GM19395 (cell line): ENCODE results near the gene SRCAP.

Experiments
- ATAC-seq: cut with Tn5 transposase; IDR thresholded peaks from one replicate; pipeline ENCODE4 v1.9.1; 2021; ENCODE audit warnings: mild to moderate bottlenecking, moderate library complexity; ENCODE audit not compliant: unreplicated experiment

The SRCAP gene

DNA sequence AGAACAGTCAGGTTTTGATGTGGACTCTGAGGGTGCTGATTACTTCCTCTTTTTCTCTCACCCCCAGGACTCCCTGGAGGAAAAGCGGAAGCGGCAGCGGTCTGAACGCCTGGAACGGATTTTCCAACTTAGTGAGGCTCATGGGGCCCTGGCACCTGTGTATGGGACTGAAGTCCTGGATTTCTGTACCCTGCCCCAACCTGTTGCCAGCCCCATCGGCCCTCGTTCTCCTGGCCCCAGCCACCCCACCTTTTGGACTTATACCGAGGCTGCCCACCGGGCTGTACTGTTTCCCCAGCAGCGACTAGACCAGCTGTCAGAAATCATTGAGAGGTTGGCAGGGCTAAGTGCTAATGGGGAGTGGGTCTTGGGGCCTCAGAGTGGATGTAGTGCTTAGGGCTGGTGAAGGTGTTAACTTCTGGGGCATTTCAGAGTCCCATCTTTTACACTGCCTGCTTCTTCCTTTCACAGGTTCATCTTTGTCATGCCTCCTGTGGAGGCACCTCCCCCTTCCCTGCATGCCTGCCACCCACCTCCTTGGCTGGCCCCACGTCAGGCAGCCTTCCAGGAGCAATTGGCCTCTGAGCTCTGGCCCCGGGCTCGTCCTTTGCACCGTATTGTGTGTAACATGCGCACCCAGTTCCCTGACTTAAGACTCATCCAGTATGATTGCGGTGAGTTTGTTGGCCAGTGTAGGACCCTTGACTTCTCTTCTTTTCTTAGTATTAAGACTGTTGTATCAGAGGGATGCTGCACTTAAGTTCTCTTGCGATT, 30.1 kb downstream of the SRCAP start:
- no peak for ATAC-seq

DNA sequence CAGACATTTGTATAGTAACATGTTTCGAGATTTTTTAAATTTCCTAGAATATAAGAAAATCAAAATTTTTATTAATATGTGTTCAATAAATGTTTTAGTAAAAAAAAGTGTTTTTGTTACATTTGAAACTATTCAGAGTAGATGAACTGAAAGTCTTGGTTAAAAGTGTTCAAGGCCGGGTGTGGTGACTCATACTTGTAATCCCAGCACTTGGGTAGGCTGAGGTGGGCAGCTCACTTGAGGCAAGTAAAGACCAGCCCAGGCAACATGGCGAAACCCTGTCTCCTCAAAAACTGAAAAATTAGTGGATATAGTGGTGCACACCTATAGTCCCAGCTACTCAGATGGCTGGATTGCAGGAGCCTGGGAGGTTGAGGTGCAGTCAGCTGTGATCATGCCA, 32.4 kb downstream of the SRCAP start:
- no peak for ATAC-seq

DNA sequence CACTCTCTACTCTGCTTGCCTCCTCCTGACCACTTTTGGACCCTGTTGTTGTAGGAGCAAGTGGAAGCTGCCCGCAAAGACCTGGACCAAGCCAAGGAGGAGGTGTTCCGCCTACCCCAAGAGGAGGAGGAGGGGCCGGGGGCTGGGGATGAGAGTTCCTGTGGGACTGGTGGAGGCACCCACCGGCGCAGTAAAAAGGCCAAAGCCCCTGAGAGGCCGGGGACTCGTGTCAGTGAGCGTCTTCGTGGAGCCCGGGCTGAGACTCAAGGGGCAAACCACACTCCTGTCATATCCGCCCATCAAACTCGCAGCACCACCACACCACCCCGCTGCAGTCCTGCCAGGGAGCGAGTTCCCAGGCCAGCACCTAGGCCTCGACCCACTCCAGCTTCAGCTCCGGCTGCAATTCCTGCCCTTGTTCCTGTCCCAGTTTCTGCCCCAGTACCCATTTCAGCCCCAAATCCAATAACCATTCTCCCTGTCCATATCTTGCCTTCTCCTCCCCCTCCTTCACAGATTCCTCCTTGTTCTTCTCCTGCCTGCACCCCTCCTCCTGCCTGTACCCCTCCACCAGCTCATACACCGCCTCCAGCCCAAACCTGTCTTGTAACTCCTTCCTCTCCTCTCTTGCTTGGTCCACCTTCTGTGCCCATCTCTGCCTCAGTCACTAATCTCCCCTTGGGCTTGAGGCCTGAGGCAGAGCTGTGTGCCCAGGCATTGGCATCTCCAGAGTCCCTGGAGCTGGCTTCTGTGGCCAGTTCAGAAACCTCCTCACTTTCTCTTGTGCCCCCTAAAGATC, 38.2 kb downstream of the SRCAP start:
- no peak for ATAC-seq

DNA sequence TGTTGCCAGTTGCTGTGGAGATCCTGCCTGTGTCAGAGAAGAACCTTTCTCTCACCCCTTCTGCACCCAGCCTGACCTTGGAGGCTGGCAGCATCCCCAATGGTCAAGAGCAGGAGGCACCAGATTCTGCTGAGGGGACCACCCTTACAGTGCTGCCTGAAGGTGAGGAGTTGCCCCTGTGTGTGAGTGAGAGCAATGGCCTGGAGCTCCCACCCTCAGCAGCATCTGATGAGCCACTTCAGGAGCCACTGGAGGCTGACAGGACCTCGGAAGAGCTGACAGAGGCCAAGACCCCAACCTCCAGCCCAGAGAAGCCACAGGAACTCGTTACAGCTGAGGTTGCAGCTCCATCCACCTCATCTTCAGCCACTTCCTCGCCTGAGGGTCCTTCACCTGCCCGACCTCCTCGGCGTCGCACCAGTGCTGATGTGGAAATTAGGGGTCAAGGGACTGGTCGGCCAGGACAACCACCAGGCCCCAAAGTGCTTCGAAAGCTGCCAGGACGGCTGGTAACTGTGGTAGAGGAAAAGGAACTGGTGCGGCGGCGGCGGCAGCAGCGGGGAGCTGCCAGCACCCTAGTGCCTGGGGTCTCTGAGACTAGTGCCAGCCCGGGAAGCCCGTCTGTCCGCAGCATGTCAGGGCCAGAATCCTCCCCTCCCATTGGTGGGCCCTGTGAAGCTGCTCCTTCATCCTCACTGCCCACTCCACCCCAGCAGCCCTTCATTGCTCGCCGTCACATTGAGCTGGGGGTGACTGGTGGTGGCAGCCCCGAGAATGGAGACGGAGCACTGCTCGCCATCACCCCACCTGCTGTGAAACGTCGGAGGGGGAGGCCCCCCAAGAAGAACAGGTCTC, 39.0 kb downstream of the SRCAP start:
- ATAC-seq = no peak

DNA sequence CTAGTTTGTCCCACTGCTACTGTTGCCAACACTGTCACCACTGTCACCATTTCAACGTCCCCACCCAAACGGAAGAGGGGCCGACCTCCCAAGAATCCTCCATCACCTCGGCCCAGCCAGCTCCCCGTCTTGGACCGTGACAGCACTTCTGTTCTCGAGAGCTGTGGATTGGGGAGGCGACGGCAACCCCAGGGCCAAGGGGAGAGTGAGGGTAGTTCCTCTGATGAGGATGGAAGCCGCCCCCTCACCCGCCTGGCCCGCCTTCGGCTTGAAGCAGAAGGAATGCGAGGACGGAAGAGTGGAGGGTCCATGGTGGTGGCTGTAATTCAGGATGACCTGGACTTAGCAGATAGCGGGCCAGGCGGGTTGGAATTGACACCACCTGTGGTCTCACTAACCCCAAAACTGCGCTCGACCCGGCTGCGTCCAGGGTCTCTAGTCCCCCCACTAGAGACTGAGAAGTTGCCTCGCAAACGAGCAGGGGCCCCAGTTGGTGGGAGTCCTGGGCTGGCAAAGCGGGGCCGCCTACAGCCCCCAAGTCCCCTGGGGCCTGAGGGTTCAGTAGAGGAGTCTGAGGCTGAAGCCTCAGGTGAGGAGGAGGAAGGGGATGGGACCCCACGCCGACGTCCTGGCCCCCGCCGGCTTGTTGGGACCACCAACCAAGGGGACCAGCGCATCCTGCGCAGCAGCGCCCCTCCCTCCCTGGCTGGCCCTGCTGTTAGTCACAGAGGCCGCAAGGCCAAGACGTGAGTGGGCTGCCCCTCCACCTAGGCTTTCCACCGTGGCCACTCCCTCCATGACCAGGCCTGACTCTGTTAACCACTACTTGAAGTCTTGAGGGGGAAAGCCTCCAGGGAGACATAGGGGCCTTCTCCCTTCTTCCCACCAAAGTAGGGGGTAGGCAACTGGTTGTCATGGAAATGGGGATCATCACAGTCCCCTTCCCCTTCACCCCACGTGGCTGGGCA, 40.3 kb downstream of the SRCAP start:
- ATAC-seq = no peak

DNA sequence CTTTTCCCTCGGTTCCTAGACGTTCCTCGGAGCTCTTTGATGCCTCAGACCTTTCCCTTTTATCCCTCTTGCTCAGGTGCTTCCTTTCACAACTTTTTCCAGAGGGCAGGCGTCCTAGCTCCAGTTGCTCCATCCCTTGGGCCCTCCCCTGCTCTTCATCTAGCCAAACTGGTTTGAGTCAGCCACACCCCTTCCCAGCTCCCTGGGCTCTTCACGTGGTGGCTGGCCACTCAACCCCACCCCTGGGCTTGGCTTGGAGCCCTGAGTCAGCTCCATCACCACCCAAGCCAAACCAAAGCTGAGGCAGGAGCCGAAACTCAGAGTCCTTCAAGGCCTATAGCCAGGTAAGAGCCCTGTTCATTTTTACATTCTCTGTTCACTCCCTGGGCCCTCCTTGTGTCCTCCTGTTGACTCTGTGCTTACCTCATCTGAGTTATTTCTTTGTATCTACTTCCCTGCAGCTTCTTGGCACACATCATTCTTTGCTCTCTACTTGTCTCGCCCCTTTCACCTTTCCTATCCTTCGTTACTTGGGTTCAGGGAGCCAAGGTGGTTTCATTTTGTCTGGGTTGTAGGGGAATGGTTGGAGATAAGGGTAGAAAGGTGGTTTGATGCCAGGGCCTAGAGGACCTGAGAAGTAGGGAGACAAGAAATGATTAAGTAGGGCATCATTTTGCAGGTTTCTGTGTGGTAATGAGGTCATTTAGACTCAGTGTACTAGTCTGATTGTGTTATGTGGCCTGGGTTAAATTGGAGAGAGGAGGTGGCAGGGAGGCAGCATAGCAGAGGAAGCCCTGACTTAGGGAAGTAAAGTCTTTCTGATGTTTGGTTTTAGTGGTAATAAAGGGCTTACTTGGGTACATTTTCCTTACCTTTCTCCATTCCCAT, 41.6 kb downstream of the SRCAP start:
- no peak for ATAC-seq

DNA sequence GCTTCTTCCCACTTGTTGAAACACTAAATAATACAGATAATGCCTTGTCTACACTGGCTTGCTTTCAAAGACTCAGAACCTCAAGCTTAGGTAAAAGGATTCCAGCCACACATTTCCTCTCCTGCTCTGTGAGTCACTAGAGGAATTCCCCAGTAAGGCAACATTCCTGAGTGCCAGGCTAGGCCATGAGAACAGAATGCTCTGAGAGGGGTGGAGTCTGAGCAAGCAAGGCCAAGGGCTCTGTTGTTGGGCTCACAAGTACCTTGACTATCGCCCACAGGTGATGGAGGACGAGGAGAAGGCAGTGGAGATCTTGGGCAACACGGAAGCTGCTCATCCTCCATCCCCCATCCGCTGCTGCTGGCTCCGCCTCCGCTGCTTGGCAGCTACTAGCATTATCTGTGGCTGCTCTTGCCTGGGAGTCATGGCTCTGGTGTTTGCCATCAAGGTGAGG, 42.5 kb downstream of the SRCAP start:
- no peak for ATAC-seq

DNA sequence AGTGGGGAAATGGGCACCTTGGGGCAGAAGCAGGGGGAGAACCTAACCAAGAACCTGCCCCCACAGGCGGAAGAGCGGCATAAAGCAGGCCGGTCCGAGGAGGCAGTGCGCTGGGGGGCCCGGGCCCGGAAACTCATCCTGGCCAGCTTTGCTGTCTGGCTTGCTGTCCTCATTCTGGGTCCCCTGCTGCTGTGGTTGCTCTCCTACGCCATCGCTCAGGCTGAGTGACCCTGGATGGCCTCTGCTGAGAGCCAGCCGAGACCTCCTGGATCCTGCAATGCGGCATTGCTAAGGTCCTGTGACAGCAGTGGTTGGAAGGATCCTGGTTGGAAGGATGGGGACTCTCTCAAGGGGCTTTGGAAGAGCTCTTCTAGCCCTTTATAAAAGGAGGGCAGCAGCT, 44.7 kb downstream of the SRCAP start:
- no peak for ATAC-seq

DNA sequence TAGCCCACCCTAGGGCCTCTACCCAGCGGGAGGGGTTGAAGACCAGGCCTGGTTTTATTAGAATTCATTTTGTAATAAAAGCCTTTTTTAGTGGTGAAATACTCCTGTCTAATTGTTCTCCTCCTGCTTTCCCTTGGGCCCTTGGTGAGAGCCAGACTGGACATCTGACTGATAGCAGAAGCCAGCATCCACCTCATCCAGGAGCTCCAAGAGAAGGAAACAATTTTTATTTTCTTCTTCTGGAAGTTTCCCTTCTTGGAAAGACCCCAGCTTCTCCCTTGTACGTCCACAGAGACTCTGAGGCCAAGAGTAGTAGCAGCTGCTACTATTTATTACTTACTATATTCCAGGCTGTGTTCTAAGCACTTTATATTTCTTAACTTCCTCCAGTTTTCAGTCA, 45.2 kb downstream of the SRCAP start:
- no peak for ATAC-seq

DNA sequence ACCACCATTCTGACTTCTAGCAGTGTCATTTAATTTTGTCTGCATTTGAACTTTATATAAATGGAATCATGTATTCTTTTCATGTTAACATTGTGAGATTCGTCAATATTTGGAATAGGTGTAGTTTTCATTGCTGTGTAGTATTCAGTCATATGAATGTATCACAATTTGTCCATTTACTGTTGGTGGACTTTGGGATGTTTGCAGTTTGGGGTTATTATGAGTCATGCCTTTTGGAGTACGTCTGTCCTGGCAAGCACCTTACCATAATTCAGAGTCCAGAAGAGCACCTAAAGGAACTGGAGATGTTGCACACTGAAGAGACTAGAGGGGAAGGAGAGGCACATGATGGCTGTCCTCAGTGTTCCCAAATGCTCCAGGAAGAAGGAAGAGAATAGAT, 46.1 kb downstream of the SRCAP start:
- no peak for ATAC-seq

DNA sequence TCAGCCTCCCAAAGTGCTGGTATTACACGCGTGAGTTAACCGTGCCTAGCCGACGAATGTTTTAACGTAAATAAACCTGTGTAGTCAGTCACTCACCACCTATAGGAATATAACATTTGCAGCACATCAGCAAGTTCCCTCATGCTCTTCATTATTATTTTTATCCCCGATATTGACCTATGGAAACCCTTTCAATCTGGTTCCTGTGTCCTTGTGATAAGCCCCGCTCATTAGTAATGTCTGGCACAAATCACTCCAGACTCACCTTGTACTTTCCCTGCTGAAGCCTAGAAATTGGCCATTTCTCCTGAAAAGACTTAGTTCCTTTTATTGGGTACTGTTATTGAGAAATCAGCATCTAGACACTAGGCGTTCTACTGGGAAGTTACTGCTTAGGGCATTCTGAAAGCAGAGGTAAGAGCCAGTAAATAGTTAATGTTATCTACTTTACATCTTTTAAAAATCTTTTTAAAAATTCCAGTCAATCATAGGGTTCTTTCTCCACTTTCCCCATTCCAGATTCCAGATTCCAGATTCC, 47.7 kb downstream of the SRCAP start:
- ATAC-seq = no peak

DNA sequence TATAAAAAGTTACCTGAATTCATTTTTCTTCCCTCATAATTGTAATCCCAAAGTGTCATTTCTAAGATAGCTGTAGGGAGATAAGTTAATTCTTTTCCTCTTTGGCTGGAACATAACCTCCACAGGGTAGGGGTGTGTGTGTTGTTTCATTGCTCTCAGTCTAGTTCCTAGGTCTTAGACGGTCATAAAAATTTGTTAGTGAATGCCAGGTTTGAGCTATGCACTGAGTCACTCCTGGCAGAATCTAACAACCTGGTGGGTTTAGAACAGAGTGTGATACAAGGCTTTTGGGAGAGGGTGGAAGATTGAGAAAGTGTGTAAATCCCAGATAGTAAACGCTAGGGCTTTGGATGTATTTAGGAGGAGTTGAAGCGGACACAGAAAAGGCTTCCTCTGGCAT, 48.4 kb downstream of the SRCAP start:
- ATAC-seq = no peak

DNA sequence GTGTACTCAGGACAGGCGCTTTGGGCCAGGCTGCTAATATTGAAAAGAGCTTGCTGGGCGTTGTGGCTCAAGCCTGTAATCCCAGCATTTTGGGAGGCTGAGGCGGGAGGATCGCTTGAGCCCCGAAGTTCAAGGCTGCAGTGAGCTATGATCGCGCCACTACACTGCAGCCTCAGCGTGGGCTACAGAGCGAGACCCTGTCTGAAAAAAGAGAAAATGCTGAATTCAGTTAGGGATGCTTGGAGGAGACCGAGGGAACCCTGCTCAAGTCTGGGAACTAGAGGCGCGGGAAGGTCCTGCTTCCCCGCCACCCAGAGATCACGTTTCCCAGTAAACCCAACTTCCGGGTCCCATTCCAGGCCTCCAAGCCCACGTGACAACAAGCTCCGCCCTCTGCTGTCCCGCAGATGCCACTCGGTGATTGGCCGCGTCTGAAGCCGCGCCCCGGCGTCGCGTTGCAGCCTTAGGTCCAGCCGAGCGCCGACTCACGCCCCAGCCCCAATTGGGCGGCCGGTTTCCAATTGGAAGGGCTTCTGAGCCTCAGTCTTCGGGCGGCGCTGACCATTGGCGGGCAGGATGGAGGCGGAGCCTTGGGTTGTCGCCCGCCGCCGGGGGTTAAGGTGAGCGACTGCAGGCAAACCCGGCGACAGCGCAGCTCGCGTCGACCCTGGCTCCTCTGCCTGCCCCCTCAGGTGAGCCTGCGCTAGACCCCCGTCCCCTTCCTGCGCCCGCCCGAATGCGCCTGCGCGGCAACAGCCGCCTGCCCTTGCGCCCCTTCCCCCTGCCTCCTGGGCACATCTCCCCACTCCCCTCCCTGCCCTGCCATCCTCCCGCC, 49.0 kb downstream of the SRCAP start, which contains the start of gene PHKG2:
TSS of gene PHKG2 (plus strand) at position 627 of the 835 bp plus-strand sequence. CDS start 396 bp downstream, outside the sequence.
- peak; percentile 98 for ATAC-seq

DNA sequence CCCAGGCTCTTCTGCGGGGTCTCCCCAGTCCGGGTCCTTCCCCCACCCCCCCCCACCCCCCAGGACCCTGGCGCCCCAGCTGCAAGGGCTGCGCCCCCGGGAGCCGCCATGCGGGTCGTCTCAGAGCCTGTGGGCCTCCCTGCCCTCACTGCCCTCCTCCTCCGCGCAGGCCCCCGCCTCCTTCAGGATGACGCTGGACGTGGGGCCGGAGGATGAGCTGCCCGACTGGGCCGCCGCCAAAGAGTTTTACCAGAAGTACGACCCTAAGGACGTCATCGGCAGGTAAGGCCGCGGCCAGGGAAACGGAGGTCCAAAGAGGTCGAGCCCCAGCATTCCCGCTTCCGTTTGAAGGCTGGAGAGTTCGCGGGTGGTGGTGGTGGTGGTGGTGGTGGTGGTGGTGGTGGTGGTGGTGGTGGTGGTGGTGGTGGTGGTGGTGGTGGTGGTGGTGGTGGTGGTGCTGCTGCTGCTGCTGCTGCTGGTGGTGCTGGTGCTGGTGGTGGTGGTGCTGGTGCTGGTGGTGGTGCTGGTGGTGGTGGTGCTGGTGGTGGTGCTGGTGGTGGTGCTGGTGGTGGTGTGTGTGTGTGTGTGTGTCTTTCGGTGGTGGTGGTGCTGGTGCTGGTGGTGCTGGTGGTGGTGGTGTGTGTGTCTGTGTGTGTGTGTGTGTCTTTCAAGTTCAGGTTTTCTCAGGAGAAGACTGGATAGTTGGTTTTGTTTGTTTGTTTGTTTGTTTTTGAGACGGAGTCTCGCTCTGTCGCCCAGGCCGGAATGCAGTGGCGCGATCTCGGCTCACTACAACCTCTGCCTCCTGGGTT, 49.9 kb downstream of the SRCAP start:
- ATAC-seq = peak; percentile 15

DNA sequence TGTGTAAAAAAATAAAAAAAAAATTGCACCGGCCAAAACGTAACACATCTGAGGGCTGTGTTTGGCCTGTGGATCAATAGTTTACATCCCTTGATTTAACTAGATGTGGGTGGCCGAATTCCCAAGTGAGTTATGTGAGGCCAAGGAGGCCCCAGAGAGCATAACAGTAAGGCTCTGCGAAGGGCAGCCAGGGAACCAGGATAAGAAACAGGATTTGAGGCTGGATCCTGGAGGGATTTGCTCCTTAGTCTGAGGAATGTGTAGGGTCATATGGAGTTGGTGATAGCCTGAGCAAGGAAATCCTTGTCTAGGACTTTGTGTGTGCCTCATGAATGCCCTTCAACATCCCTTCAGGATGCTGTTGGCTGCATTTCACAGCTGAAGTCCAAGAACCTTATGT, 51.2 kb downstream of the SRCAP start:
- no peak for ATAC-seq

DNA sequence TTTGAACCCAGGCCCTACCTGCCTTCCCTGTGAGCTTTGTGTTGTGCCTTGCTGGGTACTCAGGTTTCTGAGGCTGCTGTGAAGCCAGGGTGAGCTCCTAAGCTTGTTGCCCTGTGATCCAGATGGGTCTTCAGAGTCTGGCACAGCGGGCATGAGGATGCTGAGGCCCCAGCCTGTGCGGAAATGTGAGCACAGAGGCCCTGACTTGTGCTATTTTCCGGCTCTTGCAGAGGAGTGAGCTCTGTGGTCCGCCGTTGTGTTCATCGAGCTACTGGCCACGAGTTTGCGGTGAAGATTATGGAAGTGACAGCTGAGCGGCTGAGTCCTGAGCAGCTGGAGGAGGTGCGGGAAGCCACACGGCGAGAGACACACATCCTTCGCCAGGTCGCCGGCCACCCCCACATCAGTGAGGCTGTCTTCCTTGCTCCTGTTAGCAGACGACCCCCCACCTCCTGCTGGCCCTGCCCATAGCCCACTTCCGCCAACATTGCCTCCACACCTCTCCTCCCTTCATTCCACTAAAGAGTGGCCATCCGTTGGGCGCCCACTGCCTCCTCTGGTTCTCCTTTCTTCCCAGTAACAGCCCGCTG, 52.0 kb downstream of the SRCAP start:
- ATAC-seq = no peak

DNA sequence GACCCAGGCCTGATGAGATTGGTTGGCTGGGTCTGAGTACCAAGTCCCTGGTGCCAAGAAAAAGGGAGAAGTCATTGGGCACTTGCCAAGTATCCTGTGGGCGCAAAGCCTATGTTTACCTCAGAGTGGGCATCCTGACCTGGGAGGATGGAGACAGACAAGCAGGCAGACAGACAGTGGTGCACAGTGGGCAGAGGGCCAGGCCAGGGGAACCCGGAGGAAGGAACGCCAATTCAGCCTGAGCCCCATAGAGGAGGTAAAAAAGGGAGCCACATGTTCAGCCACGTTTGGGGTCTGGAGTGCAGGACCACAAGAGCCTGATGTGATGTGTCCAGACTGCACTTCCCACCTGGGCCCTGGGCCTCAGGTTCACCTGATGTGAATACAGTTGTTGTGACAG, 54.6 kb downstream of the SRCAP start:
- ATAC-seq = no peak
